GM12878 (cell line): Measurements from ENCODE around the gene NSMCE1.

Experiments
- ATF3 ChIP-seq: IDR thresholded peaks from 2 replicates; pipeline ENCODE4 v1.6.1; 2011; ENCODE audit warnings: low read depth, mild to moderate bottlenecking, low read length, moderate library complexity, borderline replicate concordance; ENCODE audit errors: extremely low read depth
- BHLHE40 ChIP-seq, 2 experiments: fragments of 450-650 bp in 1 of 2; IDR thresholded peaks; 2 replicates each; pipeline ENCODE4 v1.6.1; 2011 to 2017; ENCODE audit warnings: low read depth in 2 of 2, borderline replicate concordance in 1 of 2, improper control_type of control experiment in 1 of 2, low read length in 1 of 2, mild to moderate bottlenecking in 1 of 2
- CEBPZ ChIP-seq: fragments of 150-350 bp; IDR thresholded peaks from 2 replicates; pipeline ENCODE4 v1.6.1; 2016; ENCODE audit warnings: low read depth, low read length
- EP300 ChIP-seq, 2 experiments: fragments of 150-350 bp in 1 of 2; IDR thresholded peaks; 2 replicates each; pipeline ENCODE4 v1.6.1; 2011 to 2012; ENCODE audit warnings: low read depth in 2 of 2, low read length in 2 of 2, borderline replicate concordance in 1 of 2, improper control_type of control experiment in 1 of 2, inconsistent platforms in 1 of 2; ENCODE audit not compliant: control insufficient read depth in 1 of 2
- FOS ChIP-seq: IDR thresholded peaks from 3 replicates; pipeline ENCODE4 v1.6.1; 2011; ENCODE audit warnings: borderline replicate concordance; ENCODE audit not compliant: insufficient read length; ENCODE audit errors: extremely low read depth
- RAD21 ChIP-seq: IDR thresholded peaks from 2 replicates; pipeline ENCODE4 v1.6.1; 2011; ENCODE audit warnings: mild to moderate bottlenecking, low read depth, low read length, moderate library complexity; ENCODE audit not compliant: insufficient read depth
- STAT1 ChIP-seq: fragments of 450-650 bp; conservative IDR thresholded peaks from 2 replicates; pipeline ENCODE4 v1.6.1; 2014; ENCODE audit warnings: antibody characterized with exemption, mild to moderate bottlenecking
- TAF1 ChIP-seq: IDR thresholded peaks from 2 replicates; pipeline ENCODE4 v1.6.1; 2011; ENCODE audit warnings: mild to moderate bottlenecking, low read depth, low read length, borderline replicate concordance
- TBL1XR1 ChIP-seq: IDR thresholded peaks from 2 replicates; pipeline ENCODE4 v1.6.1; 2012; ENCODE audit warnings: low read depth, low read length, improper control_type of control experiment
- USF2 ChIP-seq: IDR thresholded peaks from 2 replicates; pipeline ENCODE4 v1.6.1; 2011; ENCODE audit warnings: low read depth, low read length, improper control_type of control experiment, borderline replicate concordance

GRCh38 chr16:27210174-27210573 lies 58.4 kb downstream of the NSMCE1 start:
- TF ChIP-seq STAT1 (no peak), FOS (no peak), CEBPZ (no peak), TAF1 (no peak), BHLHE40 (IDR thresholded peaks at IDR 0.05; ENCODE audit: borderline replicate concordance in 1 of 2, low read depth in 2 of 2, low read length in 1 of 2) (no peak), RAD21 (no peak), EP300 (IDR thresholded peaks at IDR 0.05; ENCODE audit: borderline replicate concordance in 1 of 2, control insufficient read depth in 1 of 2, low read depth in 2 of 2, low read length in 2 of 2) (no peak), TBL1XR1 (no peak), USF2 (no peak), ATF3 (no peak)
